H9 (cell line): Measurements from ENCODE around the gene SRRM2. TPM values are rescaled to one million over a fixed set of nuclear protein-coding genes. Genes with fewer than 3 reads are reported as not detected.

Source experiments
- DNase-seq: peaks from one replicate; pipeline ENCODE4 v3.0.0-alpha.2; 2017
- H2AFZ ChIP-seq: one replicate; pipeline ENCODE4 v1.6.1; 2013; ENCODE audit warnings: mild to moderate bottlenecking, low read length, control low read depth, moderate library complexity
- H2AK5ac ChIP-seq: 2 replicates; pipeline ENCODE4 v1.6.1; 2013; ENCODE audit warnings: low read length, control low read depth, mixed read lengths; ENCODE audit not compliant: insufficient read length
- H2BK120ac ChIP-seq: one replicate; pipeline ENCODE4 v1.6.1; 2013; ENCODE audit warnings: low read depth, mild to moderate bottlenecking, low read length, control low read depth, inconsistent platforms; ENCODE audit not compliant: poor library complexity, severe bottlenecking
- H2BK12ac ChIP-seq: 2 replicates; pipeline ENCODE4 v1.6.1; 2013; ENCODE audit warnings: low read length, control low read depth, mixed read lengths, low read depth; ENCODE audit not compliant: insufficient read length
- H2BK15ac ChIP-seq: 2 replicates; pipeline ENCODE4 v1.6.1; 2013; ENCODE audit warnings: low read depth, low read length, control low read depth
- H2BK20ac ChIP-seq: one replicate; pipeline ENCODE4 v1.6.1; 2013; ENCODE audit warnings: low read depth, mild to moderate bottlenecking, low read length, control low read depth, inconsistent platforms; ENCODE audit not compliant: poor library complexity, severe bottlenecking
- H2BK5ac ChIP-seq: 2 replicates; pipeline ENCODE4 v1.6.1; 2013; ENCODE audit warnings: low read length, control low read depth, mixed read lengths; ENCODE audit not compliant: insufficient read length
- H3K14ac ChIP-seq: 2 replicates; pipeline ENCODE4 v1.6.1; 2013; ENCODE audit warnings: low read length, control low read depth; ENCODE audit not compliant: insufficient read depth
- H3K18ac ChIP-seq: 2 replicates; pipeline ENCODE4 v1.6.1; 2013; ENCODE audit warnings: low read depth, mild to moderate bottlenecking, mixed read lengths, low read length, control low read depth; ENCODE audit not compliant: insufficient read length
- H3K23ac ChIP-seq: 2 replicates; pipeline ENCODE4 v1.6.1; 2013; ENCODE audit warnings: low read length, control low read depth, mixed read lengths, low read depth; ENCODE audit not compliant: insufficient read length
- H3K23me2 ChIP-seq: 2 replicates; pipeline ENCODE4 v1.6.1; 2013; ENCODE audit warnings: low read depth, mild to moderate bottlenecking, mixed read lengths, low read length, control low read depth; ENCODE audit not compliant: insufficient read length, poor library complexity, severe bottlenecking
- H3K27ac ChIP-seq: 2 replicates; pipeline ENCODE4 v1.5.1; 2013; ENCODE audit warnings: low read length, control low read depth, mixed read lengths, low read depth; ENCODE audit not compliant: insufficient read length
- H3K27me3 ChIP-seq: 2 replicates; pipeline ENCODE4 v1.6.1; 2013; ENCODE audit warnings: low read length, control low read depth, inconsistent platforms; ENCODE audit not compliant: insufficient read depth
- H3K4ac ChIP-seq: 2 replicates; pipeline ENCODE4 v1.6.1; 2013; ENCODE audit warnings: low read depth, mild to moderate bottlenecking, control low read depth, inconsistent platforms, low read length, moderate library complexity
- H3K4me1 ChIP-seq: 2 replicates; pipeline ENCODE4 v1.6.1; 2013; ENCODE audit warnings: low read length, control low read depth, inconsistent platforms; ENCODE audit not compliant: insufficient read depth
- H3K4me2 ChIP-seq: 2 replicates; pipeline ENCODE4 v1.6.1; 2013; ENCODE audit warnings: low read length, control low read depth, mixed read lengths; ENCODE audit not compliant: insufficient read length, insufficient read depth
- H3K56ac ChIP-seq: 2 replicates; pipeline ENCODE4 v1.6.1; 2013; ENCODE audit warnings: low read depth, mild to moderate bottlenecking, mixed read lengths, low read length, control low read depth; ENCODE audit not compliant: insufficient read length
- H3K79me1 ChIP-seq: 2 replicates; pipeline ENCODE4 v1.6.1; 2013; ENCODE audit warnings: low read depth, mild to moderate bottlenecking, moderate library complexity, low read length, control low read depth, inconsistent platforms; ENCODE audit not compliant: insufficient read depth, poor library complexity, severe bottlenecking
- H3K79me2 ChIP-seq: 2 replicates; pipeline ENCODE4 v1.6.1; 2013; ENCODE audit warnings: low read length, control low read depth, inconsistent platforms; ENCODE audit not compliant: insufficient read depth
- H3K9ac ChIP-seq: 2 replicates; pipeline ENCODE4 v1.6.1; 2013; ENCODE audit warnings: low read length, control low read depth, mixed read lengths; ENCODE audit not compliant: insufficient read length; ENCODE audit errors: extremely low read depth
- H3K9me3 ChIP-seq: one replicate; pipeline ENCODE4 v1.6.1; 2013; ENCODE audit warnings: low read depth, low read length, inconsistent platforms; ENCODE audit not compliant: control insufficient read depth
- H3T11ph ChIP-seq: one replicate; pipeline ENCODE4 v1.6.1; 2013; ENCODE audit warnings: mild to moderate bottlenecking, low read length, control low read depth, inconsistent platforms
- H4K20me1 ChIP-seq: one replicate; pipeline ENCODE4 v1.6.1; 2013; ENCODE audit not compliant: control insufficient read depth, insufficient read length, insufficient read depth
- H4K5ac ChIP-seq: 2 replicates; pipeline ENCODE4 v1.6.1; 2013; ENCODE audit warnings: low read depth, mild to moderate bottlenecking, mixed read lengths, low read length, control low read depth; ENCODE audit not compliant: insufficient read length
- H4K8ac ChIP-seq: replicated peaks from 2 replicates; pipeline ENCODE4 v1.6.1; 2013; ENCODE audit warnings: low read length, control low read depth, mixed read lengths, low read depth; ENCODE audit not compliant: insufficient read length
- H4K91ac ChIP-seq: 2 replicates; pipeline ENCODE4 v1.6.1; 2013; ENCODE audit warnings: low read depth, mild to moderate bottlenecking, moderate library complexity, mixed read lengths, low read length, control low read depth; ENCODE audit not compliant: insufficient read length
- H3K27ac Mint-ChIP-seq, 3 experiments: 2 replicates in 2 of 3; 3 replicates in 1 of 3; pipeline ENCODE4 v1.8.0; 2020 to 2021; ENCODE audit warnings: mixed read lengths in 3 of 3, mild to moderate bottlenecking in 1 of 3, moderate library complexity in 1 of 3
- H3K27me3 Mint-ChIP-seq: 2 replicates; pipeline ENCODE4 v1.8.0; 2021; ENCODE audit warnings: low read depth, mild to moderate bottlenecking, moderate library complexity, mixed read lengths
- H3K36me3 Mint-ChIP-seq, 3 experiments: 2 replicates in 2 of 3; 3 replicates in 1 of 3; pipeline ENCODE4 v1.8.0; 2020 to 2021; ENCODE audit warnings: low read depth in 3 of 3, mixed read lengths in 3 of 3; ENCODE audit not compliant: insufficient read depth in 1 of 3
- H3K4me1 Mint-ChIP-seq, 2 experiments: 2 replicates each; pipeline ENCODE4 v1.8.0; 2020; ENCODE audit warnings: mixed read lengths in 2 of 2
- H3K4me3 Mint-ChIP-seq, 2 experiments: 2 replicates in 1 of 2; 3 replicates in 1 of 2; pipeline ENCODE4 v1.8.0; 2020 to 2021; ENCODE audit warnings: mild to moderate bottlenecking in 2 of 2, mixed read lengths in 2 of 2, moderate library complexity in 1 of 2
- H3K9me3 Mint-ChIP-seq, 2 experiments: 2 replicates in 1 of 2; 3 replicates in 1 of 2; pipeline ENCODE4 v1.8.0; 2020; ENCODE audit warnings: mild to moderate bottlenecking in 2 of 2, mixed read lengths in 2 of 2, moderate library complexity in 1 of 2
- WGBS: extraction: QIAGEN DNeasy Blood & Tissue Kit; methylation state at CpG from one replicate; pipeline ENCODE4 v1.1.7; 2013; ENCODE audit warnings: missing lambda C conversion rate, low lambda C conversion rate, mixed read lengths; ENCODE audit not compliant: insufficient read length; ENCODE audit errors: extremely low coverage; 5-methylcytosine and 5-hydroxymethylcytosine counted together
- total RNA-seq: library from RNA; stranded (reverse); gene quantifications from 2 replicates; pipeline ENCODE4 v1.2.1, GENCODE V29; 2021
- TF ChIP-seq, protein P1 (sequence below): fragments of 200-600 bp; sonication (generic); conservative IDR thresholded peaks from 3 replicates; pipeline ENCODE4 v1.8.0; 2021; ENCODE audit warnings: antibody characterized with exemption, mild to moderate bottlenecking

SRRM2 gene
- total RNA-seq, 1 experiment from 2014 or later = 694 TPM

DNA sequence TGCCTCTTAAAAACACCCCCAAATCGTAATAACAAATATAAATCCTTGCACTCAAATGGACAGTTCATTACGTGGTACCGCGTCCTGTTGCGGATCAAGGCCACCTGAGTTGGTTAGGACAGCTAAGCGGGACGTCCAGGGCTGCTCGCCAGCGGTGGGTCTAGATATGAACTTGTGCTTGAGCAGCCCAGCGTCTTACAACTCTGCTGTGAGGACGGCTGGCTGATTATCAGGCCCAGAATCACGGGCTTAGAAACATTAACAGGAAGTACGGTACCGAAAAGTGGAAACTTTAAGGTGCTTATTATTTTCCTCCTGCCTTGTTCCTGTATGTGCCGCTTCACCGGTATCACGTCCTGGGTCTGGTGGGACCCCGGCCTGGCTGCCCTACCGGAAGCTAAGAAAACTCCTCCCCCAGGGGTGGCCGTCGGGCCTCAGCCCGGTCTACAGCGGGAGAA lies 832 bp upstream of the SRRM2 start:
- peaks cover 3% of the 10 kb centered on the region; the same call in 1 of the 2 replicates for H3K4me1 ChIP-seq
- Mint-ChIP-seq H3K27ac (peak overlapping the region; percentile 99 to 100 (median 99)), H3K4me3 (peak overlapping the region; percentile 90 to 94), H3K4me1 (peaks cover 35 to 41% of the 10 kb centered on the region in 2 experiments), H3K27me3 (peaks cover 2% of the 10 kb centered on the region; the same call in 1 of the 2 replicates), H3K9me3 (peaks cover 0 to 3% of the 10 kb centered on the region in 2 experiments; a peak in 2 of 5 replicates), H3K36me3 (peaks cover 38 to 45% (median 45%) of the 10 kb centered on the region in 3 experiments)
- peaks cover 2% of the 10 kb centered on the region for H3K79me1 ChIP-seq
- H3K14ac ChIP-seq = peak overlapping the region; percentile 97; the same call in 1 of the 2 replicates
- peak; percentile 90 for DNase-seq
- H3K18ac ChIP-seq = peak overlapping the region; percentile 94
- no peak overlapping the region for H2BK15ac ChIP-seq
- peak overlapping the region; percentile 96 for H3K4me2 ChIP-seq
- H2BK5ac ChIP-seq = no peak overlapping the region
- H3K56ac ChIP-seq = peak overlapping the region; percentile 69
- TF ChIP-seq, protein P1, sequence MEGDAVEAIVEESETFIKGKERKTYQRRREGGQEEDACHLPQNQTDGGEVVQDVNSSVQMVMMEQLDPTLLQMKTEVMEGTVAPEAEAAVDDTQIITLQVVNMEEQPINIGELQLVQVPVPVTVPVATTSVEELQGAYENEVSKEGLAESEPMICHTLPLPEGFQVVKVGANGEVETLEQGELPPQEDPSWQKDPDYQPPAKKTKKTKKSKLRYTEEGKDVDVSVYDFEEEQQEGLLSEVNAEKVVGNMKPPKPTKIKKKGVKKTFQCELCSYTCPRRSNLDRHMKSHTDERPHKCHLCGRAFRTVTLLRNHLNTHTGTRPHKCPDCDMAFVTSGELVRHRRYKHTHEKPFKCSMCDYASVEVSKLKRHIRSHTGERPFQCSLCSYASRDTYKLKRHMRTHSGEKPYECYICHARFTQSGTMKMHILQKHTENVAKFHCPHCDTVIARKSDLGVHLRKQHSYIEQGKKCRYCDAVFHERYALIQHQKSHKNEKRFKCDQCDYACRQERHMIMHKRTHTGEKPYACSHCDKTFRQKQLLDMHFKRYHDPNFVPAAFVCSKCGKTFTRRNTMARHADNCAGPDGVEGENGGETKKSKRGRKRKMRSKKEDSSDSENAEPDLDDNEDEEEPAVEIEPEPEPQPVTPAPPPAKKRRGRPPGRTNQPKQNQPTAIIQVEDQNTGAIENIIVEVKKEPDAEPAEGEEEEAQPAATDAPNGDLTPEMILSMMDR = no peak
- H2AK5ac ChIP-seq = peak overlapping the region; percentile 52
- no peak overlapping the region for H2BK120ac ChIP-seq
- peak overlapping the region; percentile 93 for H3K27ac ChIP-seq
- WGBS = no CpG with 5 or more reads among the region's 23 CpGs
- no peak overlapping the region for H2BK12ac ChIP-seq
- peak overlapping the region; percentile 96 for H3K9ac ChIP-seq
- H3K27me3 ChIP-seq = no peaks in the 10 kb centered on the region
- H4K5ac ChIP-seq = peak overlapping the region; percentile 93
- no peak overlapping the region for H3K23ac ChIP-seq
- no peaks in the 10 kb centered on the region for H3K9me3 ChIP-seq
- peaks cover 8% of the 10 kb centered on the region for H3K23me2 ChIP-seq
- no peak overlapping the region for H3T11ph ChIP-seq
- peaks cover 34% of the 10 kb centered on the region for H3K79me2 ChIP-seq
- peak overlapping the region; percentile 86 for H4K8ac ChIP-seq
- peak overlapping the region; percentile 6 for H4K91ac ChIP-seq
- H3K4ac ChIP-seq = no peak overlapping the region; the same call in 1 of the 2 replicates
- H2BK20ac ChIP-seq = no peak overlapping the region
- H4K20me1 ChIP-seq = no peaks in the 10 kb centered on the region
- H2AFZ ChIP-seq = no peak overlapping the region
